Peyer's patch (tissue), 4 donors: Measurements from ENCODE around the gene MCTP2. TPM values are rescaled to one million over a fixed set of nuclear protein-coding genes. Genes with fewer than 3 reads are reported as not detected.

Experiments
- DNase-seq, 3 donors: peaks; one replicate each; pipeline ENCODE4 v3.0.0-alpha.2; 2017 to 2019
- H3K27ac ChIP-seq, 4 donors: fragments of 200-600 bp; sonication (generic); one replicate each; pipeline ENCODE4 v1.5.1; 2016 to 2019
- H3K27me3 ChIP-seq, 2 donors: fragments of 200-600 bp; sonication (generic); one replicate each; pipeline ENCODE4 v1.5.1; 2019
- H3K36me3 ChIP-seq, 3 donors: fragments of 200-600 bp; sonication (generic); one replicate each; pipeline ENCODE4 v1.5.1; 2016 to 2019
- H3K4me1 ChIP-seq, 4 donors: fragments of 200-600 bp; sonication (generic); one replicate each; pipeline ENCODE4 v1.5.1; 2016 to 2019
- H3K4me3 ChIP-seq, 4 donors: fragments of 200-600 bp; sonication (generic); 1 replicate in 3 of 4; 2 replicates in 1 of 4; pipeline ENCODE4 v1.5.1; 2016 to 2019; ENCODE audit warnings: mild to moderate bottlenecking in 1 of 4
- H3K9me3 ChIP-seq, 4 donors: fragments of 200-600 bp; sonication (generic); one replicate each; pipeline ENCODE4 v1.5.1; 2016 to 2019; ENCODE audit warnings: mild to moderate bottlenecking in 1 of 4
- CTCF ChIP-seq, 6 experiments: fragments of 450-650 bp in 4 of 6; fragments of 200-600 bp in 2 of 6; sonication (generic) in 1 of 6; IDR thresholded peaks; one replicate each; pipeline ENCODE4 v1.5.1; 2017 to 2019; ENCODE audit warnings: antibody characterized with exemption in 6 of 6, mild to moderate bottlenecking in 3 of 6, moderate library complexity in 1 of 6
- POLR2A ChIP-seq, 2 donors: fragments of 450-650 bp; IDR thresholded peaks; one replicate each; pipeline ENCODE4 v1.5.1; 2017; ENCODE audit warnings: antibody characterized with exemption in 2 of 2, mild to moderate bottlenecking in 2 of 2, moderate library complexity in 2 of 2
- total RNA-seq, 4 donors: library from RNA; depleted of rRNA; stranded (reverse); fragments of >200 nt; gene quantifications; one replicate each; pipeline ENCODE4 v1.1.0, GENCODE V29; 2016

MCTP2 gene
- total RNA-seq, 4 donors from 2014 or later: 40.8 to 241 (median 74.0) TPM

DNA sequence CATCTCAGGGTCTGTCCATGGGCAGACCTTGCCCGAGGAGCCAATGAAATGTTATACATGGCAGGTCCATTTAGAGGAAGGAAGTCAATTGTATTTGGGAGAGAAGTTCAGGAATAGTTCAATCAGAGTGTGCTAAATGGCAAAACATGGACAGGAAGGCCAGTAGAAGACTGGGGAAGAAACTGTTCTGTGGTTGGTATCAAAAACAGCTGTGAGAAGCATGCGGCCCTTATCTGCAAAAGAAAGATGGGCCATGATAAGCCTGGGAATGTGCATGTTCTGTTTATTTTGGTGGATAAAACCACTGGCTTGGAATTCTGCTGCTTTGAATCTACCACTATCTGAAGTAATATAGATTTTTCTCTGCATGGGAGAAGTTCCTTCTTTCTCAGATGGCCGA is 100.4 kb downstream of the MCTP2 start:
- H3K9me3 ChIP-seq: no peaks in the 10 kb centered on the region
- H3K4me3 ChIP-seq: no peak overlapping the region
- H3K36me3 ChIP-seq: no peaks in the 10 kb centered on the region
- TF ChIP-seq POLR2A (IDR thresholded peaks at IDR 0.05) (no peak), CTCF (IDR thresholded peaks at IDR 0.05) (no peak)
- no peak overlapping the region for H3K27ac ChIP-seq
- no peaks in the 10 kb centered on the region for H3K27me3 ChIP-seq
- DNase-seq: no peak
- no peaks in the 10 kb centered on the region for H3K4me1 ChIP-seq

DNA sequence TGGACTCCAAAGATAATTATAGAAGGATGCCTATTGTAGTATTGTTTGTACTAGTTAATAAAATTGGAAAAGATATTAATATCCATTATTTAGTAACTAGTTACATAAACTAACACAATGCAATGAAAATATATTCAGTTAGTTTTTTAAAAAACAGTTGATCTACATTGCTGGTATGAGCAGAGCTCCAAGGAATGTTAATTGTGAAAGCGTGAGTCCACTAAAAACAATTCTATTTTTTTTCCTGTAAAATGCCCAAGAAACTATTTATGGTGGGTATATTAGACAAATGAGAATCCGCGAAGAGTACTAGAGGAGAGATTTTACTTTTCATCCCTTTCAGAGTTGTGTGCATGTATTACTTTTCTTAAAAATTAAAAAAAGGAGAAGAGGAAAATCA is 104.3 kb downstream of the MCTP2 start:
- no peak for DNase-seq
- Histone ChIP-seq H3K27ac (no peak overlapping the region), H3K4me3 (no peak overlapping the region), H3K27me3 (no peaks in the 10 kb centered on the region), H3K9me3 (no peaks in the 10 kb centered on the region), H3K4me1 (no peaks in the 10 kb centered on the region), H3K36me3 (peaks cover 0 to 6% (median 0%) of the 10 kb centered on the region in 3 donors)
- TF ChIP-seq CTCF (IDR thresholded peaks at IDR 0.05) (no peak), POLR2A (IDR thresholded peaks at IDR 0.05) (no peak)

DNA sequence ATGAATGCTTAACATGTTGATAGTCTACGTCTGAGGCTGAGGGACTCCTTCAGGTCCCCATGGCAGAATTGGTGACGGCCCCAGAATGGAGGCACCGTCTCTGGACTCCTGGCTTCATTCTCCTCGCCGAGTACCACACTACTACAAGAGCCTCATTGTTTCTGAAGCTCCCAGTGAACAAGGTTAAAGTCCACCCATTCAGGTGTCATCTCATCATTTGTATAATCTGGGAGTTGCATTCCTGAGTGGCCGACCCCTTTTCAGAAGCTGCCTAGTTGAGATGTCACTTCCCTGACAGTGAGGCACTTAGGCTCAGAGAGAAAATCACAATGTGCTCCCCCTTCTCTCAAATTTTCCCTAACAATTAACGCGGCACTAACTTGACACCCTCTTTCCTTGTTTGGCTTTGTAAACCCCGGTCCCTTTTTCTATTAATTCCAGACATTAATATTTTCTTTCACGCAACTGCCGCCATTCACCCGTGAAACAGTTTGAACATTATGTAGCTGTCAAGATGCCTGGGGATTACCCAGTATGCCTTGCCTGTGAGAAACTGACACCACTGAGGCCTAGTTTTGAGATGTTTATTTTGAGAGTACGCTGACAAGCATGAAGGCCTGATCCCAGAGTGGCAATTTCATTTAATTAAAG is 105.6 kb downstream of the MCTP2 start:
- Histone ChIP-seq H3K4me3 (no peak overlapping the region), H3K36me3 (peaks cover 0 to 6% (median 0%) of the 10 kb centered on the region in 3 donors), H3K27ac (no peak overlapping the region), H3K27me3 (no peaks in the 10 kb centered on the region), H3K4me1 (no peaks in the 10 kb centered on the region), H3K9me3 (no peaks in the 10 kb centered on the region)
- TF ChIP-seq CTCF (IDR thresholded peaks at IDR 0.05) (no peak), POLR2A (IDR thresholded peaks at IDR 0.05) (no peak)
- no peak for DNase-seq

DNA sequence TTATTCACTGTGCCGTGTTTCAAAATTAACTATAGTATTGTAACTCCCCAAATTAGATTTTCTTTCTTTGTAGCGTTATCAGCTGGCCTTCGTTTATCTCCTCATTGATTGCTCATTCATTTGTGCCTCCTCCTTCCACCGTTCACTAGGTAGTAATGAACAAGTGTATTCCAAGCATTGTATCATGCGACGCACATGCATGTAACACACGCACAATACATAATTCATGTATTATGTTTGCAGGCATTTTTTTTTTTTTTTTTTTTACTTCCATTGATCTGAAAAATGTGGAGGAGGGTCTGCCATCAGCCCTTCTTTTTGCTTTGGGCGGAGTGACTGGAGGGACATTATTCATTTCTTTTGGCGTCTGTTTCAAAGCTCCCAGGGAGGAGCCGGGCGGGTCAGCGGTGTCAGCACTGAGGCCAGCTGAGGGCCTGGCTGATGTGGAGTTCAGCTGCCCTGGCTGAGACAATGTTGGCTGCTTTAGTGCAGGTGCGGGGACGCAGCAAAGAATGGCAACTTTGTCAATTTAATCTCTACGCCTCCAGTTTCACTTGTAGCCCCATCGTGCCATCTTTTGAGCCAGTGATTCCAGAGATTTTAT is 107.0 kb downstream of the MCTP2 start:
- Histone ChIP-seq H3K9me3 (no peaks in the 10 kb centered on the region), H3K27me3 (no peaks in the 10 kb centered on the region), H3K27ac (no peak overlapping the region), H3K4me3 (no peak overlapping the region), H3K36me3 (peaks cover 0 to 6% (median 0%) of the 10 kb centered on the region in 3 donors), H3K4me1 (no peaks in the 10 kb centered on the region)
- DNase-seq: no peak
- no peak for TF ChIP-seq CTCF (IDR thresholded peaks at IDR 0.05)
- no peak for TF ChIP-seq POLR2A (IDR thresholded peaks at IDR 0.05)

GRCh38 chr15:94346282-94346681 is 114.9 kb downstream of the MCTP2 start:
- no peak for DNase-seq
- TF ChIP-seq POLR2A (IDR thresholded peaks at IDR 0.05): no peak
- TF ChIP-seq CTCF (IDR thresholded peaks at IDR 0.05): no peak
- H3K27me3 ChIP-seq: no peaks in the 10 kb centered on the region
- H3K27ac ChIP-seq: no peak overlapping the region
- H3K9me3 ChIP-seq: no peaks in the 10 kb centered on the region
- no peaks in the 10 kb centered on the region for H3K4me1 ChIP-seq
- H3K4me3 ChIP-seq: no peak overlapping the region
- H3K36me3 ChIP-seq: peaks cover 0 to 6% (median 0%) of the 10 kb centered on the region in 3 donors
